HEK293 (cell line): ENCODE data around the gene SNX33.

Source experiments
- MYNN ChIP-seq: fragments of 450-650 bp; formaldehyde crosslinking; IDR thresholded peaks from 2 replicates; pipeline ENCODE4 v1.5.1; 2016; ENCODE audit warnings: missing biosample characterization, missing genetic modification characterization, borderline replicate concordance
- ZNF311 ChIP-seq: fragments of 450-650 bp; formaldehyde crosslinking; IDR thresholded peaks from 2 replicates; pipeline ENCODE4 v1.5.1; 2017; ENCODE audit warnings: missing biosample characterization, missing genetic modification characterization, borderline replicate concordance
- ZNF335 ChIP-seq: fragments of 450-650 bp; formaldehyde crosslinking; conservative IDR thresholded peaks from 2 replicates; pipeline ENCODE4 v1.5.1; 2016; ENCODE audit warnings: missing biosample characterization, missing genetic modification characterization
- TF ChIP-seq, protein P1 (sequence below): fragments of 450-650 bp; formaldehyde crosslinking; IDR thresholded peaks from 2 replicates; pipeline ENCODE4 v1.5.1; 2016; ENCODE audit warnings: missing biosample characterization, missing genetic modification characterization

DNA sequence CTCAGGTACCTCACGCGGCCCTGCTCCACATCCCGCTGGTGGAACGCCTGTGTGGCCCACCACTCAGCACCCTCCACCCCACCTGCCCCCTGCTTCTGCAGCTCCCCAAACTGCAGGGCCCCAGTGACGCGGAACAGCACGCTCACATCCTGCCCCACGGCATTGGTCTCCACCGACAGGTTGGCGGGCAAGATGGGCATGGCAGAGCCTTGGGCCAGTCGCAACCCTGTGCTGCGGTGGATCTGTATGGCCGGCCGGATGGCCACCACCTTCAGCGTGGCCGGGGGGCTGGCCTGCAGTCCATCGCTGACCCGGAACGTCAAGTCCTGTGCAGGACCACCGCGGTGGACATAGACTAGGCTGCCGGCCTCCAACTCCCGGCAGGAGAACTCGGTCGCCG, 41.1 kb downstream of the SNX33 start:
- no peak for TF ChIP-seq MYNN (tag by site-specific recombination)
- TF ChIP-seq, protein P1, sequence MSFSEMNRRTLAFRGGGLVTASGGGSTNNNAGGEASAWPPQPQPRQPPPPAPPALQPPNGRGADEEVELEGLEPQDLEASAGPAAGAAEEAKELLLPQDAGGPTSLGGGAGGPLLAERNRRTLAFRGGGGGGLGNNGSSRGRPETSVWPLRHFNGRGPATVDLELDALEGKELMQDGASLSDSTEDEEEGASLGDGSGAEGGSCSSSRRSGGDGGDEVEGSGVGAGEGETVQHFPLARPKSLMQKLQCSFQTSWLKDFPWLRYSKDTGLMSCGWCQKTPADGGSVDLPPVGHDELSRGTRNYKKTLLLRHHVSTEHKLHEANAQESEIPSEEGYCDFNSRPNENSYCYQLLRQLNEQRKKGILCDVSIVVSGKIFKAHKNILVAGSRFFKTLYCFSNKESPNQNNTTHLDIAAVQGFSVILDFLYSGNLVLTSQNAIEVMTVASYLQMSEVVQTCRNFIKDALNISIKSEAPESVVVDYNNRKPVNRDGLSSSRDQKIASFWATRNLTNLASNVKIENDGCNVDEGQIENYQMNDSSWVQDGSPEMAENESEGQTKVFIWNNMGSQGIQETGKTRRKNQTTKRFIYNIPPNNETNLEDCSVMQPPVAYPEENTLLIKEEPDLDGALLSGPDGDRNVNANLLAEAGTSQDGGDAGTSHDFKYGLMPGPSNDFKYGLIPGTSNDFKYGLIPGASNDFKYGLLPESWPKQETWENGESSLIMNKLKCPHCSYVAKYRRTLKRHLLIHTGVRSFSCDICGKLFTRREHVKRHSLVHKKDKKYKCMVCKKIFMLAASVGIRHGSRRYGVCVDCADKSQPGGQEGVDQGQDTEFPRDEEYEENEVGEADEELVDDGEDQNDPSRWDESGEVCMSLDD, result no peak
- TF ChIP-seq ZNF335, result no peak
- no peak for TF ChIP-seq ZNF311 (tag by site-specific recombination)
